Rectal smooth muscle tissue (tissue), 1 donor: ENCODE results near the gene LRRC31.
A peak's percentile ranks its signal among the peaks of the same experiment; 100 is the strongest.

Experiments used
- H3K27ac ChIP-seq: one replicate; pipeline ENCODE4 v1.7.0; 2013; ENCODE audit warnings: low read depth, low read length, inconsistent platforms
- H3K27me3 ChIP-seq: one replicate; pipeline ENCODE4 v1.7.0; 2013; ENCODE audit warnings: low read length; ENCODE audit not compliant: control insufficient read depth, insufficient read depth
- H3K36me3 ChIP-seq: one replicate; pipeline ENCODE4 v1.7.0; 2013; ENCODE audit warnings: low read length; ENCODE audit not compliant: control insufficient read depth, insufficient read depth
- H3K4me1 ChIP-seq: one replicate; pipeline ENCODE4 v1.7.0; 2013; ENCODE audit warnings: low read length; ENCODE audit not compliant: control insufficient read depth, insufficient read depth
- H3K4me3 ChIP-seq: one replicate; pipeline ENCODE4 v1.7.0; 2013; ENCODE audit warnings: low read length
- H3K9ac ChIP-seq: one replicate; pipeline ENCODE4 v1.7.0; 2013; ENCODE audit warnings: low read length

Gene LRRC31

DNA sequence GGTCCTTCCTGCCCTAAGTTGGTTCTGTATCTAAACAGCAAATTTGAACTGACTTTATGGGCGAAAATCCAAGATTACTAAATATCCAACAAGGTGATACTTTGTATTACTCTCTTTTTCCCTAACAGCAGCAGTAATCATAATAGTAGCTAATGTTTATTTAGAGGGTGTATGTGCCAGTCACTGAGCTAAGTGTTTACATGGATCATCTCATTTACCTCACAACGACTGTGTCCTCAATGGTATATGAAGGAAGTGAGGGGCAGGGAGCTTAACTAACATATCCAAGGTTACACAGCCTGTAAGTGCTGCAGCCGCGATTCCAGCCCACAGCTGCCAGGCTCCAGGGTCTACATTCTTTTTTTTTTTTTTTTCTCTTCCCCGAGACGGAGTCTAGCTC, 46.8 kb downstream of the LRRC31 start:
- no peaks in the 10 kb centered on the region for H3K36me3 ChIP-seq
- H3K27me3 ChIP-seq: no peaks in the 10 kb centered on the region

DNA sequence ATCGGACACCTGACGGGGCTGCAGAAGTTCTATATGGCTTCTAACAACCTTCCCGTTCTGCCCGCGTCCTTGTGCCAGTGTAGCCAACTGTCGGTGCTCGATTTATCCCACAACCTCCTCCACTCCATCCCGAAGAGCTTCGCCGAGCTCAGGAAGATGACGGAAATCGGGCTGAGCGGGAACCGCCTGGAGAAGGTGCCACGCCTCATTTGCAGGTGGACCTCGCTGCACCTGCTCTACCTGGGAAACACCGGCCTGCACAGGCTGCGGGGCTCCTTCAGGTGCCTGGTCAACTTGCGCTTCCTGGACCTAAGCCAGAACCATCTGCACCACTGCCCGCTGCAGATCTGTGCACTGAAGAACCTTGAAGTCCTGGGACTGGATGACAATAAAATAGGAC, 47.2 kb downstream of the LRRC31 start:
- H3K4me1 ChIP-seq: no peaks in the 10 kb centered on the region
- H3K4me3 ChIP-seq: no peak overlapping the region
- H3K27ac ChIP-seq: no peak overlapping the region
- no peaks in the 10 kb centered on the region for H3K27me3 ChIP-seq
- no peaks in the 10 kb centered on the region for H3K36me3 ChIP-seq
- H3K9ac ChIP-seq: no peak overlapping the region

More for the DNA sequence above, 46.8 kb downstream of the LRRC31 start:
- Histone ChIP-seq H3K4me3 (no peak overlapping the region), H3K4me1 (no peaks in the 10 kb centered on the region), H3K9ac (no peak overlapping the region), H3K27ac (no peak overlapping the region)

DNA sequence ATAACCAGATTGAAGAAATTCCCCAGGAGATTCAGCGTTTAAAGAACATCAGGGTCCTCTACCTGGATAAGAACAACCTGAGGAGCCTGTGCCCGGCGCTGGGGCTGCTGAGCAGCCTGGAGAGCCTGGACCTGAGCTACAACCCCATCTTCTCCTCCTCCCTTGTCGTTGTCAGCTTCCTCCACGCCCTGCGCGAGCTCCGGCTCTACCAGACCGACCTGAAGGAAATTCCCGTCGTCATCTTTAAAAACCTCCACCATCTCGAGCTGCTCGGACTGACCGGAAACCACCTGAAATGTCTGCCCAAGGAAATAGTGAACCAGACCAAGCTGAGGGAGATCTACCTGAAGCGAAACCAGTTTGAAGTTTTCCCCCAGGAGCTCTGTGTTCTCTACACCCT, 47.6 kb downstream of the LRRC31 start:
- Histone ChIP-seq H3K4me3 (no peak overlapping the region), H3K27ac (no peak overlapping the region), H3K27me3 (no peaks in the 10 kb centered on the region), H3K4me1 (no peaks in the 10 kb centered on the region), H3K36me3 (no peaks in the 10 kb centered on the region), H3K9ac (no peak overlapping the region)

DNA sequence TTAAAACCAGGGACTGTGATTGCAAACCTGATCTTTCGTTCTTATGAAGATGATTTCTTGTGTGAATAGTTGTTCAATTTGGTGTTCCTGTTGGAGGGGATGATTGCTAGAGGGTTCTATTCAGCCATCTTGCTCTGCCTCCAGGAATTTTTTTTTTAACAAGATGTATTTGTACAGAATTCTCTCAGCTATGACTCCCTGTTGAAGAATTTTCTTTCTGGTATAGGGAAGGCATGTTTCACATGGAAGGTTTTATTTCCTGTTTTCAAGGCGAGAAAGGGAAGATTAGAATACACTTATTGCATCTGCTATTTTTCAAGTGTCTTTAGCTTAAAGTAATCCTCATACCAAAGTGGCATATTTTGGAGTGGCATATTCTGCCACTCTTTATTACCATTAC, 51.4 kb downstream of the LRRC31 start:
- no peak overlapping the region for H3K9ac ChIP-seq
- no peaks in the 10 kb centered on the region for H3K4me1 ChIP-seq
- H3K27me3 ChIP-seq: no peaks in the 10 kb centered on the region
- H3K27ac ChIP-seq: no peak overlapping the region
- no peak overlapping the region for H3K4me3 ChIP-seq
- H3K36me3 ChIP-seq: no peaks in the 10 kb centered on the region

DNA sequence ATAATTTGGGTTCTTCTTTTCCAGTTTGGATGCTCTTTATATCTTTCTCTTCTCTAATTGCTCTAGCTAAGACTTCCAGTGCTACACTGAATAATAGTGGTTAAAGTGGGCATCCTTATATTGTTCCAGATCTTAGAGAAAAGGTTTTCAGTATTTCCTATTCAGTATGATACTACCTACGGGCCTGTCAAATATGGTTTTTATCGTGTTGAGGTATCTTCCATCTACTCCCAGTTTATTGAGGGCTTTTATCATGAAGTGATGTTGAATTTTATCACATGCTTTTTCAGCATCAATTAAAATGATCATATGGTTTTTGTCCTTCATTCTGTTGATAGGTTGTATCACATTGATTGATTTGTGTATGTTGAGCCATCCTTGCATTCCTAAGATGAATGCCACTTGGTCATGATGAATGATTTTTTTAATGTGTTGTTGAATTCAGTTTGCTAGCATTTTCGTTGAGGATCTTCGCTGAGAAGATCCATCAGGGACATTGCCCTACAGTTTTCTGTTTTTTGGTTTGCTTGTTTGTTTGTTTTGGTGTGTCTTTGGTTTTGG, 54.1 kb downstream of the LRRC31 start:
- peaks cover 2% of the 10 kb centered on the region for H3K4me1 ChIP-seq
- no peak overlapping the region for H3K4me3 ChIP-seq
- no peaks in the 10 kb centered on the region for H3K27me3 ChIP-seq
- H3K27ac ChIP-seq: no peak overlapping the region
- H3K9ac ChIP-seq: no peak overlapping the region
- no peaks in the 10 kb centered on the region for H3K36me3 ChIP-seq

DNA sequence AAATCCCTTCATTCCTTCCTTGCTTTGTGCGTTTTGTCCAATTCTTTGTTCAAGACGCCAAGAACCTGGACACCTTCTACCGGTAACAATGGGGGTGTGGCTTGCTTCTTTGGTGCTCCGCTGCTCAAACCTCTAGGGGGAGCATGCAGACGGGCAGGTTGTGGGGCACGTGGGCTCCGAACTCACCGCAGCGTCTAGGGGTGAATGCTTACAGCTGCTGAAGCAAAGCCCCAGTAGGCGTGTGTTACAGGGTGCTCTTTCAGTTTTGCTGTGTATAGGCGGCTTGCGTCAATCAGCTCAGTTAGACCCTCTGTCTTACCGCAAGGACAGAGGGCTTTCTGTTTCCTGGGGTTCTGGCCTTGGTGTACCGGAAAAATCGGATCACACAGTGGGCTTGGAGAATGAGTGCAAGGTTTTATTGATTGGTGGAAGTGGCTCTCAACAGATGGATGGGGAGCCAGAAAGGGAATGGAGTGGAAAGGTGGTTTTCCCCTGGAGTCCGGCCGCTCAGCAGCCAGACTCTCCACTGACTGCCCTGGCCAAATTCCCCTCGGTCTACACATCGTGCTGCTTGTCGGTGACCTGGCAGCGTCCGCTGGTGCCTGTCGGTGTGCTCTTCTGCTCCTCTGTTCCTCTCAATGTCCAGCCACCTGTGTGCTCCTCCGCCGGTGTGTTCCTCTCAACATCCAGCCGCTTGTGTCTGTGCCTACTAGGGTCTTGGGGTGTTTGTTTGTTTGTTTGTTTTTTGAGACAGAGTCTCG, 55.8 kb downstream of the LRRC31 start:
- Histone ChIP-seq H3K4me3 (peak overlapping the region; percentile 75), H3K9ac (no peak overlapping the region), H3K36me3 (no peaks in the 10 kb centered on the region), H3K27me3 (no peaks in the 10 kb centered on the region), H3K4me1 (peaks cover 2% of the 10 kb centered on the region), H3K27ac (no peak overlapping the region)

DNA sequence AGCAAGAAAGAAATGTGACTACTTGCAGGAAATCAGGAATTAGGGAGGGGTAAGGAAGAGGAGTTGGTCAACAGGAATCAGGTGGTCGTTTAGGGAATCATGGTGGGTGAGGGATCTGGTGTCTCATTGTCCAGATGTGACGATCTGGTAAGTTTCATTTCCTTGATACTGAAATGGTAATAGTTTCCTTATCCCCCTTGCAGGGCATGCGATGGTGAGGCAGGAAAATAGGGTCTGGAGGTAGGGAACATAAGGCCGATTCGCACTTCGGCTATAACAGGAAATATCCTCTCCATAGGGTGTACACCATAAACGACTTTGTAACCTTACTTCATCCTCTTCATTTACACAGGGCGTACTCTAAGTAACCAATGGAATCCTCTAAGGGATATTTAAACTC, 56.5 kb downstream of the LRRC31 start:
- H3K27ac ChIP-seq: no peak overlapping the region
- no peaks in the 10 kb centered on the region for H3K36me3 ChIP-seq
- H3K4me1 ChIP-seq: peaks cover 2% of the 10 kb centered on the region
- H3K9ac ChIP-seq: no peak overlapping the region
- no peaks in the 10 kb centered on the region for H3K27me3 ChIP-seq
- H3K4me3 ChIP-seq: peak overlapping the region; percentile 75

DNA sequence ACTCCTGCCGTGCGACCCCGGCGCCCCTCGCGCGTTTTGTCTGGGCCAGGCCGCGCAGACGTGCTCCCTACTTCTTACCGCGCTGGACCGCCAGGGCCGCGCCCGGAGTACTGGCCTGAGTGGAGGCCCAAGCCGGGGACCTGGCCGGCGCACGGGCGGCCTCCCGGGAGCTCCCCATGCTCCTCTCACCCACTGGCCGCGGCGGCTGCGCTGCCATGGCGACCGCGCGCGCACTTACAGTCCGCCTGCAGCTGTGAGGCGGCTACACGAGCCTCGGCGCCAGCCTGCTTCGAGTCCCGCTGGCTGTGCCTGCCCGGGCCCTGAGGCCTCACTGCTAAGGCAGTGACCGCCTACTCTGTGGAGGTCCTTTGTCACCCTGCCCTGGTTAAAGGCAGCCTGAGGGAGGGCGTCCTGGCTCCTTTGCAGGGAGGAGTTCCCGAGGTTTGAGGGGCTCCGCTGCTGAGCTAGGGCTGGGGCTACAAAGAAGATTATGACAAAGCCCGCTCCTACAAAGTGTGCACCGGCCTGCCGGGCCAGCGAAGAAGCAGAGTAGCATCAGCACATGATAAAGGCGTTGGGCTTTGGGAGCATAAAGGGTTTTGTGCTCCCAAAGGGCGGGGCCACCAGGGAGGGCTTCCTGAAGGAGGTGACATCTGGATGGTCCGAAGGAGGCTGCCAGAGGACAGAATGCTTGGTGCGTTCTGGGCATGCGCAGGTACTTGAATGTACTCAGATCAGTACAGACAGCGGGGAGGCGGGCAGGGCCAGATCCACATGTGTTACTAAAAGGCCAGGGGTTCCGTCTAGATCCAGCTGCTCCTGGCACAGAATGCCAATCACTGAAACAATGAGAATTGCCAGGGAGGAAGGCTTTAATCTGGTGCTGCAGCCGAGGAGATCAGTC, 57.2 kb downstream of the LRRC31 start, which contains the start of the genes LRRC34 and LRRIQ4:
TSS of gene LRRC34 (minus strand) at position 573 of the 904 bp plus-strand sequence. CDS start at position 217, 356 bp downstream.
TSS of gene LRRIQ4 (plus strand) at position 539 of the 904 bp plus-strand sequence. CDS start 9,052 bp downstream, outside the sequence.
- Histone ChIP-seq H3K27me3 (no peaks in the 10 kb centered on the region), H3K4me3 (peak within 1 kb of the TSS; percentile 75), H3K36me3 (no peaks in the 10 kb centered on the region), H3K9ac (peak within 1 kb of the TSS; percentile 11), H3K4me1 (peaks cover 2% of the 10 kb centered on the region), H3K27ac (peak within 1 kb of the TSS; percentile 78)

DNA sequence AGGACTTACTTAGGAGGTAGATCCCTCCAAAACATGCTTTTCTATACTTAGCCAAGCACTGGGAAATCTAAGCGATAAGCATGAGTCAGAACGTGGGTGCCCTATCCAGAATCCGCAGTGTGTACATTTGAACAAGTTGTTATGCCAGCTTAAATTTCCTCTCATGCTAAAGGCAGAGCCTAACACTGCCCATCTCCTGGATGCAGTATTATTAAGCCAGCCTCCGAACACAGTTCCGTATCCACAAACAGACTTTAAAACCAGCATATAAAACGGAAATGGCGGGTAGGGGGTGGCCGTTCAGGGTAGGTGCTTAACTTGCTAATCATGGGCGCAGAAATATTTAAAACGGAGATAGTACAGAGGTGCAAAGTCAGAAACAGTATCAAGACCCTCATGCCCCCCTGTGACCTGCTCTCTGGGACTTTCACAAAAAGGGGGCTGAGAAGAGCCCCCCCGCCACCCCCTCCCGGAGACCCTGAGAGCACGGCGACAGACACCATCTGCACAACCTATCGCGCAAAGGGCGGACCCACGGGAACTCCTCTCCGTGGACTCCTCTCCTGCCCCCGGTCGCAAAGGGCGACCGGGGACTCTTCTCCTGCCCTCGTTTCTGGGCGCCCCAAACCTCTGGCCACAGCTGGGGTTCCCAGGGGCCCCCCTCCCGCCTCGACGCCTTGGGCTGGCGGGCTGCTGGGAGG, 58.0 kb downstream of the LRRC31 start:
- no peak overlapping the region for H3K9ac ChIP-seq
- H3K27ac ChIP-seq: peak overlapping the region; percentile 78
- no peaks in the 10 kb centered on the region for H3K36me3 ChIP-seq
- H3K4me1 ChIP-seq: peaks cover 2% of the 10 kb centered on the region
- peak overlapping the region; percentile 75 for H3K4me3 ChIP-seq
- H3K27me3 ChIP-seq: no peaks in the 10 kb centered on the region

DNA sequence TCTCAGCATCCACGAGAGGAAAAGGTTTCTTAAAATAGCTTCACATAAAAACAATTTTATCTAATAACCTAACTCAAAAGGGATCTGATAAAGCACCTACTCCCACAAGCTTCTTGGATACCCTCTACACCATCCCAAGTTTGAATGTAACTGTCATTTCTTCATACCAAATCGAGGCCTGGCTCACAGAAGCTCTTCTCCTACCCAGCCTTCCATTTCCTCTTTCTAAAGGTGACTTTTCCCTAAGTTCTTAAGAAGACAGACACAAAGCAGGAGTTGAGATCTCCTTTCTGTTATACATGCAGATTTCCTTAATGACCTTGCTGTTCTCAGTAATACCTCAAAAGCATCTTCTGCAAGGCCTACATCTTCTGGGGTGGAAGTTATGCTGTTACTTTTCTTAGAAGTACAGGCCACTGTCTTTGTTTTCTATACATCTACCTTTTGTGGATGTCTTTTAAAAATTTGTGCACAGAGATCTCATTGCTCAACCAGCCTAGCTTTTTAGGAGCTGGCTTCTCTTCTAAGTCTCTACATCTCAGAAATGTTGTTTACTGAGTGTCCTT, 60.4 kb downstream of the LRRC31 start:
- no peaks in the 10 kb centered on the region for H3K36me3 ChIP-seq
- H3K4me1 ChIP-seq: peaks cover 2% of the 10 kb centered on the region
- no peak overlapping the region for H3K9ac ChIP-seq
- H3K27me3 ChIP-seq: no peaks in the 10 kb centered on the region
- no peak overlapping the region for H3K4me3 ChIP-seq
- H3K27ac ChIP-seq: no peak overlapping the region

DNA sequence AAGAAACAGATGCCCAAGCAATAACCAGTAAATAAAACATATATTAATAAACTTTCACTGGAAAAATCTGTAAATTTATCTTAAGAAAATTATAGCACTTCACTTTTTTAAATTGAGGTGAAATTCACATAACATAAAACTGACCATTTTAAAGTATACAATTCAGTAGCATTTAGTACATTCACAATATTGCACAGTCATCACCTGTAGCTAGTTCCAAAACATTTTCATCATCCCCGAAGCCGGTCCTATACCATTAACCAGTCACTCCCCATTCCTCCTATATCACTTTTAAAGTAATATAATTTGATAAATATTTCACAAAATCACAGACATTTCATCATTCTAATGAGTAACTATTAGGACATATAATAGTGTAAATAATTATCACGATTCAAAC, 65.1 kb downstream of the LRRC31 start:
- H3K9ac ChIP-seq: no peak overlapping the region
- H3K27ac ChIP-seq: no peak overlapping the region
- H3K4me1 ChIP-seq: no peaks in the 10 kb centered on the region
- no peaks in the 10 kb centered on the region for H3K27me3 ChIP-seq
- no peaks in the 10 kb centered on the region for H3K36me3 ChIP-seq
- no peak overlapping the region for H3K4me3 ChIP-seq
